ENCODE data around the gene HNRNPDL.

- TF ChIP-seq TP53 (CRISPR knock-in tag; IDR thresholded peaks at IDR 0.05) = no peak
- TF ChIP-seq ZNF396 (CRISPR knock-in tag; IDR thresholded peaks at IDR 0.05; ENCODE audit: borderline replicate concordance) = no peak
Observed at GRCh38 chr4:82381235-82381634, 49.0 kb downstream of the HNRNPDL start.

Data from WTC11 (cell line).